Inflammatory macrophage treated with lipopolysaccharide for 4 hours (primary cell): ENCODE data around the gene ACKR3.

ENCODE experiments used
- DNase-seq: peaks from one replicate; pipeline ENCODE4 v3.0.0-alpha.2; 2020

Gene ACKR3

GRCh38 chr2:236550701-236551465 is 18.7 kb upstream of the ACKR3 start:
- DNase-seq: peak; percentile 28

- DNase-seq: peak; percentile 36
Measured at GRCh38 chr2:236551471-236552211, 18.0 kb upstream of the ACKR3 start.

- no peak for DNase-seq
Measured at GRCh38 chr2:236552212-236552542, 17.4 kb upstream of the ACKR3 start.

GRCh38 chr2:236552581-236553363 is 16.9 kb upstream of the ACKR3 start:
- DNase-seq: no peak

GRCh38 chr2:236553522-236553921 is 16.1 kb upstream of the ACKR3 start:
- DNase-seq: no peak

- no peak for DNase-seq
Measured at GRCh38 chr2:236554629-236555282, 14.9 kb upstream of the ACKR3 start.

- no peak for DNase-seq
Measured at GRCh38 chr2:236555481-236555880, 14.1 kb upstream of the ACKR3 start.

GRCh38 chr2:236557306-236558030 is 12.2 kb upstream of the ACKR3 start:
- DNase-seq: no peak

- DNase-seq: no peak
Measured at GRCh38 chr2:236558036-236558435, 11.6 kb upstream of the ACKR3 start.

- DNase-seq: no peak
Measured at GRCh38 chr2:236558993-236559978, 10.3 kb upstream of the ACKR3 start.

GRCh38 chr2:236561874-236562273 is 7.8 kb upstream of the ACKR3 start:
- no peak for DNase-seq

GRCh38 chr2:236562434-236562833 is 7.2 kb upstream of the ACKR3 start:
- no peak for DNase-seq

GRCh38 chr2:236563953-236564352 is 5.7 kb upstream of the ACKR3 start:
- DNase-seq: no peak

- no peak for DNase-seq
Measured at GRCh38 chr2:236565212-236565611, 4.4 kb upstream of the ACKR3 start.

GRCh38 chr2:236565879-236566402 is 3.7 kb upstream of the ACKR3 start:
- no peak for DNase-seq

GRCh38 chr2:236566596-236566995 is 3.0 kb upstream of the ACKR3 start:
- DNase-seq: no peak

- DNase-seq: peak; percentile 62
Measured at GRCh38 chr2:236568068-236568921, 1.3 kb upstream of the ACKR3 start.

- peak; percentile 56 for DNase-seq
Measured at GRCh38 chr2:236568922-236569572, 578 bp upstream of the ACKR3 start.
